Thyroid gland (tissue), 4 donors: ENCODE measurements around the gene TLE6.

Experiments used
- CTCF ChIP-seq, 6 experiments: fragments of 200-600 bp in 3 of 6; fragments of 450-650 bp in 3 of 6; sonication (generic) in 3 of 6; IDR thresholded peaks; one replicate each; pipeline ENCODE4 v1.5.1; 2016 to 2019; ENCODE audit warnings: antibody characterized with exemption in 6 of 6, mild to moderate bottlenecking in 2 of 6, inconsistent platforms in 1 of 6, moderate library complexity in 1 of 6
- POLR2A ChIP-seq, 2 donors: fragments of 450-650 bp; IDR thresholded peaks; one replicate each; pipeline ENCODE4 v1.6.1; 2017; ENCODE audit warnings: antibody characterized with exemption in 2 of 2, mild to moderate bottlenecking in 2 of 2, moderate library complexity in 1 of 2

GRCh38 chr19:3035542-3036118 is 58.3 kb downstream of the TLE6 start:
- TF ChIP-seq CTCF (IDR thresholded peaks at IDR 0.05) (no peak), POLR2A (IDR thresholded peaks at IDR 0.05) (peak in 1 of 2 donors; percentile 61)
